H1 (cell line): ENCODE data around the gene PARK7.

ENCODE experiments used
- CTCF ChIP-seq, 3 experiments: IDR thresholded peaks; 1 replicate in 2 of 3; 2 replicates in 1 of 3; pipeline versions ENCODE4 v1.5.1 to v1.6.1; 2011; ENCODE audit warnings: low read length in 3 of 3, mild to moderate bottlenecking in 3 of 3, inconsistent platforms in 2 of 3, low read depth in 1 of 3, moderate library complexity in 1 of 3; ENCODE audit not compliant: insufficient read depth in 1 of 3; ENCODE audit errors: control extremely low read depth in 1 of 3
- POLR2A ChIP-seq, 2 experiments: IDR thresholded peaks; 1 replicate in 1 of 2; 2 replicates in 1 of 2; pipeline ENCODE4 v1.6.1; 2011; ENCODE audit warnings: low read depth in 2 of 2, low read length in 2 of 2, mild to moderate bottlenecking in 2 of 2; ENCODE audit errors: control extremely low read depth in 1 of 2
- POLR2AphosphoS5 ChIP-seq: IDR thresholded peaks from 2 replicates; pipeline ENCODE4 v1.6.1; 2011; ENCODE audit warnings: low read depth, low read length

- no peak for TF ChIP-seq POLR2AphosphoS5
- TF ChIP-seq CTCF (IDR thresholded peaks at IDR 0.05; ENCODE audit: control extremely low read depth in 1 of 3, insufficient read depth in 1 of 3, low read depth in 1 of 3, low read length in 3 of 3), result no peak
- no peak for TF ChIP-seq POLR2A (IDR thresholded peaks at IDR 0.05; ENCODE audit: control extremely low read depth in 1 of 2, low read depth in 2 of 2, low read length in 2 of 2)
Observed at GRCh38 chr1:7970246-7970645, 8.7 kb downstream of the PARK7 start.
